Fibroblast of skin of left quadriceps (primary cell): ENCODE measurements around the gene KIF5A.
"Not testable (repeated sequence)": the region's sequence is repeated elsewhere in the genome, so short reads cannot be mapped to it uniquely, and the experiment has no call there.

ENCODE experiments used
- DNase-seq, 2 experiments: peaks; one replicate each; pipeline ENCODE4 v3.0.0-alpha.2; 2013; ENCODE audit warnings: low read depth in 2 of 2

KIF5A gene

DNA sequence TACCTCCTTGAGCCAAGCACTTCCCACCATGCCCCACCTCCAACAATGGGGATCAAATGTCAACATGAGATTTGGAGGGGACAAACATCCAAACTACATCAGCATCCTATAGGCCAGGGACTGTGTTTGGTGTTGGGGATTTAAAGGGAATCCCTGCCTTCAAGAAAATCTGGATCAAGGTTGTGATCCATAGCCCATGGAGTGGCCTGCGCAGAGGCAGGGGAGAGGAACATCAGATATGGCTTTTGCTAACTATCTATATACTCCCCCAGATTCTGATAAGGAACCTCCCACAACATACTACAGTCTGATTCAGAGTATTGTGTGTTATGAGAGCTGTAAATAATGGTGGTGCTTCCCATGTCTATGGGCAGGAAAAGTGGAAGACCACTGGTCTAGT, 5.1 kb downstream of the KIF5A start:
- no peak for DNase-seq

DNA sequence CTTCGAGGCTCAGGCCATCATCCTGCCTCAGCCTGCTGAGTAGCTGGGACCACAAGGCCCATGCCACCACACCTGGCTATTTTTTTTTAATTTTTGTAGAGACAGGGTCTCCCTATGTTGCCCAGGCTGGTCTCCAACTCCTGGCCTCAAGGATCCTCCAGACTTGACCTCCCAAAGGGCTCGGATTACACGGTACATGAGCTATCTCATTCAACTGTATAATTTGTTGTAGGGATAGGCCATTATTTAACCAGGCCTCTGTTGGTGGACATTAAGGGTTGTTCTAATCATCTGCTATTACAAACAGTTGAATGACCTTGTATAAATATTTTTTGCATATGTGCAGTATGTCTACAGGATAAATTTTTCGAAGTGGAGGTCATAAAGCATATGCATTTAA, 9.0 kb downstream of the KIF5A start:
- DNase-seq: no peak

DNA sequence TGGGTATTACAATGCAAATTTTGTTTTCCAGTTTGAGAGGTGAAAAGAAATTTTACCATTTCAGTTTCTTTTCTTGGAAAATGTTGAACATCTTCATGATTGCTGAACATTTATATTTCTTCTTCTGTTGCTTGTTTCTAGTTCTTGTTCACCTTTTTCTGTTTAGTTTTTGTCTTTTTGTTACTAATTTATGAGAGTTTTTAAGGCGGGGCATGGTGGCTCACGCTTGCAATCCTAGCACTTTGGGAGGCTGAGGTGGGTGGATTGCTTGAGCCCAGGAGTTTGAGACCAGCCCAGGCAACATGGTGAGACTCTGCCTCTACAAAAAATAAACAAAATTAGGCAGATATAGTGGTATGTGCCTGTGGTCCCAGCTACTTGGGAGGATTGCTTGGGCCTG, 10.7 kb downstream of the KIF5A start:
- DNase-seq: no peak

DNA sequence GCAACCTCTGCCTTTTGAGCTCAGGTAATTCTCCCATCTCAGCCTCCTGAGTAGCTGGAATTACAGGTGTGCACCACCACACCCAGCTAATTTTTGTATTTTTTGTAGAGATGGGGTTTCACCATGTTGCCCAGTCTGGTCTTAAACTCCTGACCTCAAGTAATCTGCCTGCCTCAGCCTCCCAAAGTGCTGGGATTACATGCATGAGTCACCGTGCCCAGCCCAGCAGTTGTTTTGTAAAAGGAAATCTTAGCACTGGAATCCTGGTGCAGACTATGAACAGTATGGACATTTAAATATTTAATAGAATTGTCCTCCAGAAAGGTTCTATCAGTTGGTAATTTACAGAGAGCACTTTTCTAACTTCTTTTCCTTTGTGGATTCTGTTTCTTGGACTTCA, 11.3 kb downstream of the KIF5A start:
- DNase-seq: not testable (repeated sequence)

DNA sequence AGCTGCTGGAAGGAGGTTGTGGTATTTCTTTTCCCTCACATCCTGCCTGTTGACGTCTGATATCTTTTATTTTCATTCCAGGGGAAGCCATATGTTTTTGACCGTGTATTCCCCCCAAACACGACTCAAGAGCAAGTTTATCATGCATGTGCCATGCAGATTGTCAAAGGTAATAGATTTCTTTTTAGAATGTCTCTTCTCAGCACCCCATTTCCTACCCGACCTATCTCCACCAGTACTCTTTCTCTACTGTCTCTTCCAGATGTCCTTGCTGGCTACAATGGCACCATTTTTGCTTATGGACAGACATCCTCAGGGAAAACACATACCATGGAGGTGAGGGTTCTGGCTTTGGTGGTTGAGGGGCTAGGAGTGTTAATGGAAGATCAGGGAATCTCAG, 13.5 kb downstream of the KIF5A start:
- DNase-seq: no peak

DNA sequence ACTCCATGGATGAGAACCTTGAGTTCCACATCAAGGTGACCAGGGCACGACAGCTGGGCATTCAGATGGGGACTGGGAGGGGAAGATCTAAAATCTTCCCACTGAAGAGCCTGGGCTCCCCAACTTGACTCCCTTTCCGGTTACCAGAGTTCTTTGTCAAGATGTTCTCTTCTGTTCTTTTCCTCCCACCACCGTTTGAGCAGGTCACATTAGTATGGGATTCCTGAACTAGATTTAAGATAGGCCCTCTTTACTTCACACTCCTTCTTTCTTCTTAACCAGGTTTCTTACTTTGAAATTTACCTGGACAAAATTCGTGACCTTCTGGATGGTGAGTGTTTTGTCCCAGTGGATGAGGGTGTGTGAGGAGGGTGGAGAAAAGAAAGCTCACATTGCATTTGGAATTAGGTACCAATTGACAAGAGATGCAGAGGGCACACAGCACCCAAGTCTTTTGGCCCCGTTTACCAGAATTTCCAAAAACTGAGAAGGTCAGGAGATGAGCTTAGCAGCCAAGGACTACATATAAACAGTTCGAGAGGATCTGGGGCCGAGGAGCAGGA, 14.4 kb downstream of the KIF5A start:
- no peak for DNase-seq

DNA sequence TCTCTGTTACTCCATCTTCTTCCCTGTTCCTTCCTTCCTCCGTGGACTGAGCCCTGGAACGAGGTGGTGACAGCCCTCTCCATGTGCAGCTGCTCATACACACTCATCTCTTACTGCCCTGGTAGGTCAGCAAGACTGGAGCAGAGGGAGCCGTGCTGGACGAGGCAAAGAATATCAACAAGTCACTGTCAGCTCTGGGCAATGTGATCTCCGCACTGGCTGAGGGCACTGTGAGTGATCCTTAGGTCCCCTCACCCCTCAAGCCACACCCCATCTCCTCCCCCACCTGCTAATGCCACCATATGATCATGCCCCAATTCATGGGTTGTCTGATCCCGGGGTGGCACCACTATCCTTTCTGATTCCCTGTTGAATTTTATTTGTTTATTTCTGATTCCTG, 19.0 kb downstream of the KIF5A start:
- no peak for DNase-seq

DNA sequence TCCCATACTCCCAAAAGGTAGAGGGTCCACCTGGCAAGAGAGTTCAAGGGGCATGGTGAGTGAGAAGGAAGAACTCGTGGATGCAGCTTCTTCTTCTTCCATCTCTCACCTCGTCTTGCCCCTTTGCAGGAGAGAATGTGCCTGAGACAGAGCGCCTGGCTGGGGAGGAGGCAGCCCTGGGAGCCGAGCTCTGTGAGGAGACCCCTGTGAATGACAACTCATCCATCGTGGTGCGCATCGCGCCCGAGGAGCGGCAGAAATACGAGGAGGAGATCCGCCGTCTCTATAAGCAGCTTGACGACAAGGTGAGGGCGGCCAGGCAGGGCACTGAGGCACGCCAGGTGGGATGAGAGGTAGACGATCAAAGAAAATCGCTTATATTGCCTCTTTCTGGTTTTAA, 20.0 kb downstream of the KIF5A start:
- no peak for DNase-seq

DNA sequence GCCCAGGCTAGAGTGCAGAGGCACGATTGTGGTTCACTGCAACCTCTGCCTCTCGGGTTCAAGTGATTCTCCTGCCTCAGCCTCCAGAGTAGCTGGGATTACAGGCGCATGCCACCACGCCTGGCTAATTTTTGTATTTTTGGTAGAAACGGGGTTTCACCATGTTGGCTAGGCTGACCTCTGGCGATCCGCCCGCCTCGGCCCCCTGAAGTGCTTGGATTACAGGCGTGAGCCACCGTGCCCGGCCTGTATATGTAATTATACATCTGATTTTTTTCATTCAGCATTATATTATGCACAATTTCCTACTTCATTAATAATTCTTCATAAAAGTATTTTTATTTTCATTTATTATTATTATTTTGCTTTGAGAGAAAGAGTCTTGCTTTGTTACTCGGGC, 20.6 kb downstream of the KIF5A start:
- not testable (repeated sequence) for DNase-seq

DNA sequence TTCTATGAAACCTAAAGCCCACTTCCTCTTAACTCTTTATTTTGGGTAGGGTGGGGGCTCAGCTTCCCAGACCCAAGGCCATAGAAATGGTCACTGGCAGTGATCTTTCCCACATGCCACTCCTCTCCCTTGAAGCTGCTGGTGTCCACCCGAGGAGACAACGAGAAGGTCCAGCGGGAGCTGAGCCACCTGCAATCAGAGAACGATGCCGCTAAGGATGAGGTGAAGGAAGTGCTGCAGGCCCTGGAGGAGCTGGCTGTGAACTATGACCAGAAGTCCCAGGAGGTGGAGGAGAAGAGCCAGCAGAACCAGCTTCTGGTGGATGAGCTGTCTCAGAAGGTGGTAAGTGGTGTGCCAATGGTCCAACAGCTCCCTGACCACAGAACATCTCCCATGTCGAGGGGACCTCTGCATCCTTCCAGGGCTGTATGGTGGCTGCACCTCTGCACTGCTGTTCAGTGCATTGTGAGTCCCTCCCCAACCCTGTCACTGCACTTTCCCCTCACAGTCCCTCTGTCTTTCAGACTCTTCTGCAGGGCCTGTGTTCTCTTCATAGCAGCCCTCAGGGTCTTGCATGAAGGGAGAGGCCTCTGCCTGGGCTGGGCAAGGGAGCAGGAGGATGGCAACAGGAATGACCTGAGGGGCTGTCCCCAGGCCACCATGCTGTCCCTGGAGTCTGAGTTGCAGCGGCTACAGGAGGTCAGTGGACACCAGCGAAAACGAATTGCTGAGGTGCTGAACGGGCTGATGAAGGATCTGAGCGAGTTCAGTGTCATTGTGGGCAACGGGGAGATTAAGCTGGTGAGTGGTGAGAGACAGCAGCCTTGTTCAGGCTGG, 22.3 kb downstream of the KIF5A start:
- DNase-seq: no peak

DNA sequence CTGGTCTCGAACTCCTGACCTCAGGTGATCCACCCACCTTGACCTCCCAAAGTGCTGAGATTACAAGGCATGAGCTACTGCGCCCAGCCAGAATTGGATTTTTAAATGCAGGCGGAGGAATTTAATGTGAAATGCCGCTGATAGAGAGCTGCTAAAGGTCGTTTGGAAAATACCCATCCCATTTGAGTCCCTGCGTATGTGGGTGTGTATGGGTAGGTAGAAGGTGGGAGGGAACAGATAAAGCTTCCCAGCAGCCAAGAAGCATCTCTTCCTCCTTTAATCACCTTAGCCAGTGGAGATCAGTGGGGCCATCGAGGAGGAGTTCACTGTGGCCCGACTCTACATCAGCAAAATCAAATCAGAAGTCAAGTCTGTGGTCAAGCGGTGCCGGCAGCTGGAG, 25.0 kb downstream of the KIF5A start:
- DNase-seq: no peak

DNA sequence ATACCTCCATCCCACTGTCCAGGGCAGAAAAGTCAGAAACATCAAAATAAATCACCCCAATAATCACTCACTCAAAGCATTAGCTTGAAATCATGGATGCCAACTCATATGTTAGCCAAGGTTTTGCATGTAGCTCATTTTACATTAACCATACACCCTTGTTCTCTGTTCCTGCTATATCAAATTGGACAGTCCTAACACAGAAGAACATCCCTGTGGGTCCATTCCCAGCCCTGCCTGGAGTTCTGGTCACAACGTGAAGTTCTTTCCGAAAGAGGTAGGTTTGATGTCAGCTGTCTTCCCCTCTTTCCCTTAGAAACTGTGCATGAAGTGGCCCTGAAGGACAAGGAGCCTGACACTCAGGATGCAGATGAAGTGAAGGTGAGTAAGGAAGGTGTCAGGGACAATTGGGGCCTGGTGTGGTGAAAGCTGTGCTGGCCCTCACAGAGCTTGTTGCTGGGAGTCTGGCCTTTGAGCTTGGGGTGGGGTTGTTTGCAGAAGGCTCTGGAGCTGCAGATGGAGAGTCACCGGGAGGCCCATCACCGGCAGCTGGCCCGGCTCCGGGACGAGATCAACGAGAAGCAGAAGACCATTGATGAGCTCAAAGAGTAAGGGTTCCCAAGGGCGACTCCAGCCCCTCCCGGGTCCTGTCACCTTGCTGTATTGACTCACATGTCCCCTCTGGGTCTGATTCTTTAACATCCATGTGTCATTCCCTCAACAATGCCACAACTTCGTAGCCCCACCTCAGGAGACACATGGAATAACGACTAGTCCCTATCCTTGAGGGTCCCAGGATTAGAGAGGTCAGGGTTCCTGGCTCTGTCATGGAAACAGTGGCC, 26.1 kb downstream of the KIF5A start:
- no peak for DNase-seq

DNA sequence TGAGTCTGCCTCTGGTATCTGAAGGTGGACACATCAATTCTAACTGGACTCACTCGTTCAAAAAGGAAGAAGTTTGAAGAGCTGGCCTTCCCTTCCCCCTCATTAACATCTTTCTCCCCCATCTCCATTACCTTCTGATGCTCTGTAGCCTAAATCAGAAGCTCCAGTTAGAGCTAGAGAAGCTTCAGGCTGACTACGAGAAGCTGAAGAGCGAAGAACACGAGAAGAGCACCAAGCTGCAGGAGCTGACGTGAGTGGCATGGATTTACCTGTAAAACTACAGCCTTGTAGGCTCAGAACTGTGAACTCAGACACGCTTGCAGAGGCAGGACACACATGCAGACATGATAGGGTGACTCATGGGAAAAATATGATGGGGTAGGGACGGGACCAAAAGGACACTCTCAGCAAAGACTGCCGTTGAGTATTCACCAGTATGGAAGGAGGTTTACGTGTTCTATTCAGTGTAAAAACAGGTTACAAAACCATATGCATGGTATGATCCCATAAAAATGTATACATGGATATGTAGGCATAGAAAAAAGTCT, 26.8 kb downstream of the KIF5A start:
- no peak for DNase-seq

DNA sequence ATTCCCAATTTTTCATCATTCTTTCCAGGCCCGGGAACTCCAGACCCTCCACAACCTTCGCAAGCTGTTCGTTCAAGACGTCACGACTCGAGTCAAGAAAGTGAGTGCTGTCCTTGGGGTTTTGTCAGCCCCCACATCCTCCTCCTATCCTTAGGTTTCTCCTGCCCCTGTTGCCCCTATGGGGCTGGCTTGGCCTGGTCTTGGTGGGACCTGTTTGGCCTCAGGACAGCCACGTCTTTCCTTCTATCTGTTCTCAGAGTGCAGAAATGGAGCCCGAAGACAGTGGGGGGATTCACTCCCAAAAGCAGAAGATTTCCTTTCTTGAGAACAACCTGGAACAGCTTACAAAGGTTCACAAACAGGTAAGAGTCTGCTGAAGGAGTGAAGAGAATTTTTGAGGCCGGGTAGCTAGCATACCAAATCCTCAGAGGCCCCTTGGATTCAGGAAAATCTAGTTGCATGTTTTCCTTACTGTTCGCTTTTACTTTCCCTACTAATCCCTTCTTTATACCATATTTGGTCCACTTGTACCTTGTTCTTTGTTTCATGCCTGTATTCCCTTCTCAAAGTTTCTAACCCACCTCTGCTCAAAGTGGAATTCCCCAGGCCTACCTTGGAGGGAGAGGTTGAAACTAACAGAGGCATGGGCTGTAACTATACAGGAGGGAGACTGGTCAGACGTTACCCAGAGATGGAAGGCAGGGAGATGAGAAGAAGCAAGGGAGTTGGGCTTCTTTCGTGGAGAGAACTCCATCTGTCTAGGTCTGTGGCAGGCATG, 28.3 kb downstream of the KIF5A start:
- DNase-seq: no peak

DNA sequence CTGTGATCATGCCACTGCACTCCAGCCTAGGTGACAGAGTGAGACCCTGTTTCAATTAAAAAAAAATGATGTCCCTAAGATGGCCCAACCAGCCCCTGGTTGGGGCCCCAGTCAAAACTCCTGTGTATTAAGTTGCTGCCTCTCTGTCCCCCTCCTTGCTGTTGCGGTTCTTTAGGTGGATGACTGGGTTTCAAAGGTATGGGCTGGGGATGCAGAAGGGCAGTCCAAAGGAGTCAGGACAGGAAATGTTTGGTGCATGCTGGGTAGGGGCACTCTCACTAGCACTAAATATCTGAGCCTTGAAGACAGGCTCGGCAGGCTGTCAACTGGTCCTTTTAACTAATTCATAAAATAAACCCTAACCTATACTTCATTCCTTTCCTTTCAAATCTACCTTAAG, 29.2 kb downstream of the KIF5A start:
- no peak for DNase-seq

DNA sequence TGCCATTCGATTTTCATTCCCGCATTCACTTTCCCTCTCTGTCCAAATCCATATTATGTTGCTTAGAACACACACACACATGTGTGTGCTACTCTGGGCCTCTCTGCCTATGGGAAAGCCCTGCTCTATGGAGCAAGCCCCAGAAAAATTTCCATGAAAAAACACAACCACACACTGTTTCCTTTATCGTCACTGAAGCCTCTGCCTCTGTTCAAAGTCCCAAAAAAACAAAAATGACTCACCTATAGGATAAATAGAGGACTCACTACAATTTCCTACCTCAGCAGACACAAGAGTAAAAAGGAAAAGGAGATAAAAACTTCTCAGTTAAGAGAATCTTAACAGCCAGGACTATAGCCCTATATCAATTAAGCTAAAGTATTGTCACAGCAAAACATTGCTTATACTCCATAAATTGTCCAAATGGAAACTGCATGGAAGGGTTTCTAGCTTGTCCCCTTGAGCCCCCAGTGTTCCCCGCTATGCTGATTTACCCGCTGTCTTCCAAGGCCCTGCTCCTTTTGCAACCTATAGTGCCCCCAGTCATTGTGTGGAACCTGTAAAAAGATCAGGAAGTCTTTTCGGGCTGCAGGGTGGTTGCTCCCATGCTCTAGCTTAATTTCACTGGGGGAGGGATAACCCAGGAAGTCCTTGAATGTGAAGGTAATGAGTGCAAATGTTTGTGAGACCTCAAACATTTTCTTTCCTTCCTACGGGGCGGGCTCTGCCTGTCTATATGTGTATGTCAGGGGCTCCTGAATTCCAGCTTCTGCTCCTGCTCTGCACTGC, 30.0 kb downstream of the KIF5A start:
- no peak for DNase-seq

DNA sequence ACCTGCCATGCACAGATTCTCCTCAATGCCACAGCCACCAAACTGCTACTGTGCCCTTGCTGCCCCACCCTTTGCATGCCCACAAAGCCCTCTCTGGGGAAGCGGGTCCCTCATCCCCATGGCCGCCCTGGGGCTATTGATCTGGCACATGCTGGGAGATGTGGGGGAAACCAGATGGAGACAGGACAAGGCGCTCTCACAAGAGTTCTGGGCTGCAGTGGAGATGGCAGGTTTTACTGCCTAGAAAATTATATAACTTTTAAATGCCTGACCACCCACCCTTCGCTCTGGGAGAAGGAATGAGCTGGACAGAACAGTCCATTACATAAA, 30.6 kb downstream of the KIF5A start:
- DNase-seq: no peak

DNA sequence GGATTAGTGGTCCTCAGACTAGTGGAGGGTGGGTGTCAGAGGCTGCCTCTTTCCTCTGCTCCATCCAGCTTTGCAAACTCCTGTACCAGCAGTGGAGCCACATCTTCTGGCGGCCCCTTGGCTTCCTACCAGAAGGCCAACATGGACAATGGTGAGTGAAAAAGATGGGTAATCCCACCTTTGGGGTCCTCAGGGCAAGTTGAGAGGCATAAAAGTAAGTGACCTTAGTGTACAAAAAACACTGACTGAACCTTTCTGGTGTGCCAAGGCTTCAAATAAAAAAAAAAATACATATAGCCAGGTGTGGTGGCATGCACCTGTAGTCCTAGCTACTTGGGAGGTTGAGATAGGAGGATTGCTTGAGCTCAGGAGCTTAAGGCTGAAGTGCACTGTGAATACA, 32.0 kb downstream of the KIF5A start:
- no peak for DNase-seq

DNA sequence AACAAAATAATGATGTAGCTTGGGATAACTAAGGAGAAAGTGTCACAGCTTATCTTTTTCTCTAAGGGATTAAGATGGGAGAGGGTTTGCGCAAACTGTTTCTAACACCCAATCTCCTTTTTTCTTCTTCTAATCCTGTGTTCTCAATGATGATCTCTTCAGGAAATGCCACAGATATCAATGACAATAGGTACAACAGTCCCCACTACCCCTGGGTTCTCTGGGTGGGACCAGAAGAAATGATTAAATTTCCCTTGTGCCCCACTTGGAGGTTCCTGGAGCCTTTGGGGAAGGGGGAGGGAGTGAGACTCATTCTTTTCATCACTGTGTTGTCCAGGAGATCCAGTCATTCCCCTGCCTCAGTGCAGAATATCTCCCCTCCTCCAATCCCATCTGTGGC, 32.6 kb downstream of the KIF5A start:
- no peak for DNase-seq

DNA sequence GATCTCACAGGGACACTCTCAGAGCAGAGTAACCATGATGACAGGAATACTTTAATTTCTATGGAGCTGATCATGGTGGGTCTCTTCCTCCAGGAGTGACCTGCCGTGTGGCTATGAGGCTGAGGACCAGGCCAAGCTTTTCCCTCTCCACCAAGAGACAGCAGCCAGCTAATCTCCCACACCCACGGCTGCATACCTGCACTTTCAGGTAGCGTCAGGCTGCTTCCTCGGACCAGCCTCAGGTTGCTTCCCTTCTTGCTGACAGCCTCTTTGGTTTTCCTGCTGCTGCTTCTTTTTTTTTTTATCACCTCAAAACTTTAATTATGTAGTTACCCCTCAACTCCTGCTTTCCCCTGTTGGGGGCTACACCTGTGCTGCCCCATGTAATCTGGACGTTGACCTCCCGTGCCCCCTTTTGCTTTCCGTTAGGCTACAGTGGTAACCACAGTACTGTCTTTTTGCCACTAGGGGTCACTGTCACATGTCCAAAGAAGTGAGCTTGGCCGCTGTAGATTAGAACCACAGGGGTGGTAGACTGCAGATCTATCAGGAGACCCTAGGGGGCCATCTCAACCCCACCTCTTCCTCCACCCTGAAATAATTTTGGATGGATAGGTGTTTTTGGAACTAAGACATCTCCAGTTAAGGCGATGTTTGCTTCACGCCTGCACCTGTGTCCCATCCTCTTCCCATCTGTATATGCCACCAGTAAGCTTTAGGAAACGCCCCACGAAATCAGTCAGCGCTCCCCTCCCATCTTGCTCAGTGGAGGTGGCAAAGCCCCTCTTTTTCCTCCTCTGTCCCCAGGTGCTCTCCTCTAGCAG, 33.4 kb downstream of the KIF5A start:
- DNase-seq: peak; percentile 55 to 56
